Activated gamma-delta T cell treated with anti-CD3 and anti-CD28 coated beads, Interleukin-2, amount 50 U/mL, for 16 hours (primary cell): Measurements from ENCODE around the gene PCDH11Y.
"Not testable (repeated sequence)": the region's sequence is repeated elsewhere in the genome, so short reads cannot be mapped to it uniquely, and the experiment has no call there.

ENCODE experiments used
- DNase-seq: peaks from one replicate; pipeline ENCODE4 v3.0.0-alpha.2; 2020; ENCODE audit warnings: low read depth

The PCDH11Y gene

DNA sequence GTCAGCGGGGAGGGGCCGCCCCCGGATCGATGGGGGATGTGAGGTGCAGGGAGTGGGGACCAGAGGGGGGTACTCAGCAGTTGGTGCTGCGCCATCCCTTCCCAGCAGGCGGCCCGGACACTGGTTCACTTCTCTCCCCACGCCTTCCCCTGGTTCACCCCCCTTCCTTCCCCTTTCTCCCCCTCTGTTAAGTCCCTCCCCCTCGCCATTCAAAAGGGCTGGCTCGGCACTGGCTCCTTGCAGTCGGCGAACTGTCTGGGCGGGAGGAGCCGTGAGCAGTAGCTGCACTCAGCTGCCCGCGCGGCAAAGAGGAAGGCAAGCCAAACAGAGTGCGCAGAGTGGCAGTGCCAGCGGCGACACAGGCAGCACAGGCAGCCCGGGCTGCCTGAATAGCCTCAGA, at the start of gene PCDH11Y:
Gene PCDH11Y, plus strand, starts transcription at position 240 of the 400 bp plus-strand sequence. CDS start 56,804 bp downstream, outside the sequence.
- not testable (repeated sequence) for DNase-seq

DNA sequence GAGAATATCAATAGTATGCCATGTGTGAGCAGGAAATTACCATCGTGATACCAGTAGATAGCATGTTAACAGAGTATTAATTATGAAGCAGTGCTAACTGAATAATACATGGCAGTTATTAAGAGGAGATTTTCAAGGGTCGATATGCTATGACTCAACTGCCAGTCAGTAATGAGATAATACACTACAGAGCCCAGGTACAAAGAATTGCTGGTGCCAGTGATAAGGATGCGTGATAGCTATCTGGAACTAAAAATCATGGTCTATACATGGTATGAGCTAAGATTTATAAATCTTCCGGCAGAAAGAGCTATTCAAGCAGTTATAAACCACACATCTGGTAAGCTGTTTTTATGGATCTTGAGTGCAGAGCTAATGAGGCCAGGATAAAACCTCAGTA, 32.2 kb upstream of the PCDH11Y start:
- DNase-seq = not testable (repeated sequence)

DNA sequence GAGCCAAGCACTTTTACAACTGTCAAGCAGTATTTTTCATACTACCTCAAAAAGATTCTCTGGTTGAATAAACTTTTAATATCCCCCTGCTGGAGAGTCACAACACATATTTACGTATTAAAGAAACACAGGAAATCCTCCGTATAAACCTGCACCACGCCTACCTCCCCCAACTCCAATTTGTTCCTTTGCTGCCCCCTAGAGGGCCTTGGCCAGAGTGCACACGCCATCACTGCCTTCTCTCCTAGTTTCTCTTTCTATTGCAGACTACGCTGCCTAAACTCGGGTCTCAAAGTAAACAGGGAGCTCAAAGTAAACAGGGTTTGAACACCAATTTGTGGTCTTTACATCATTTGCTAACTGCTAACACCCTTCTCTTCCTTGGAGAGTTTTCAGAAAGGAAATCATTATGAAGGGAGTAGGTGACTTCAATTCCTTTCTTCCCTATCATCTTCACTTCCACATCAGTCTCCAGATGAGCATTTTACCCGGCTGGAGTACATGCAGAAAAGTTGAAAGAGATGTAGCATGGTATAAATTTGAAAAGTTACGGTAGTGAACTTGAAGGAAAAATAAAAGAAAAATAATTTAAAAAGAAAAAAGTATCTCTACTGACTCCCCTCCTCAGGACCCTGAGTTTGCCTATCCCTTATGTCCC, 8.2 kb upstream of the PCDH11Y start:
- not testable (repeated sequence) for DNase-seq

GRCh38 chrY:4994892-4995291, 5.2 kb upstream of the PCDH11Y start:
- not testable (repeated sequence) for DNase-seq

GRCh38 chrY:5002476-5003184, 2.5 kb downstream of the PCDH11Y start:
- DNase-seq = not testable (repeated sequence)

- not testable (repeated sequence) for DNase-seq
Measured at GRCh38 chrY:5038972-5039523, 39.0 kb downstream of the PCDH11Y start.

- not testable (repeated sequence) for DNase-seq
Measured at GRCh38 chrY:5083017-5083416, 82.9 kb downstream of the PCDH11Y start.

- not testable (repeated sequence) for DNase-seq
Measured at GRCh38 chrY:5182998-5183397, 182.9 kb downstream of the PCDH11Y start.

DNA sequence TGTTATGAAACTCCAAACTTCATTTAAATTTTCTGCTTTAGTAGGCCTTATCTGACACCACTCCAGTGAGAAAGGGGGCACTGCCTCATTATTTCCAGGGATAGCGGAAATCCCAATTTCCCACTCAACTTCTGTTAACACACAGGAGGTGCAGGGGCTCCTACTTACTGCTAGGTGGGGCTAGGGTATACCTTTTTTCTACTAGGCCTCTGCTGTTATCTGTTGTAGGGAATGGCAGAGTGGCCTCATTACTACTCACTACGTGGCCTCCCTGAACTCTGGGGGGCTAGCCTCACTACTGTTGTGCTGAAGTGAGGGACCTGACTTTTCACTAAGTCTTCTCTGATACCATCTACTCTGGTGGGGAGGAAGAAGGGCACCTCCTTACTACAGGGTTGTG, 215.0 kb downstream of the PCDH11Y start:
- not testable (repeated sequence) for DNase-seq

DNA sequence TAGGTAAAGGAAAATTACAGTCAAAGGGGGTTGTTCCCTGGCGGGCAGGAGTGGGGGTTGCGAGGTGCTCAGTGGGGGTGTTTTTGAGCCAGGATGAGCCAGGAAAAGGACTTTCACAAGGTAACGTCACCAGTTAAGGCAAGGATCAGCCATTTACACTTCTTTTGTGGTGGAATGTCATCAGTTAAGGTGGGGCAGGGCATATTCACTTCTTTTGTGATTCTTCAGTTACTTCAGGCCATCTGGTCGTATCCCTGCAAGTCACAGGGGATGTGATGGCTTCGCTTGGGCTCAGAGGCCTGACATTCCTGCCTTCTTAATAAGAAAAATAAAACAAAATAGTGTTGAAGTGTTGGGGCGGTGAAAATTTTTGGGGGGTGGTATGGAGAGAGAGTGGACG, 324.8 kb downstream of the PCDH11Y start:
- not testable (repeated sequence) for DNase-seq

GRCh38 chrY:5342220-5342619, 342.1 kb downstream of the PCDH11Y start:
- DNase-seq = not testable (repeated sequence)

DNA sequence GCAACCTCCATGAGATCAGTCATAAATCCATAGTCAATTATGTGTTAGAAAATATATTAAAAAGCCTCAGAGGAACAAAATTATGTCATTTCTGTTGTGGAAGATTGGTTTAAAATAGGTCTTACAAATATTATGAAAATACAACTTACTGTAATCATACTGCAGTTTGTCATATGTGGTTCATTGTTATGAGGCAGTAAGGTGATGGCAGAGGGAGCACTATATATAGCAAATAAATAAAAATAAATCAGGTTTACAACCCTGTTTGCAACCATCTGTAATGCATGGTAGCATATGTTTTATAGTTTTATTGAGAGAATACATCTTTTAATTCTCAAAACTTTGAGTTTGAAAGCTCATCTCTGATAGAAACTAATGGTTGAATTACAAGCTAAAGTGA, 543.6 kb downstream of the PCDH11Y start:
- DNase-seq = not testable (repeated sequence)

DNA sequence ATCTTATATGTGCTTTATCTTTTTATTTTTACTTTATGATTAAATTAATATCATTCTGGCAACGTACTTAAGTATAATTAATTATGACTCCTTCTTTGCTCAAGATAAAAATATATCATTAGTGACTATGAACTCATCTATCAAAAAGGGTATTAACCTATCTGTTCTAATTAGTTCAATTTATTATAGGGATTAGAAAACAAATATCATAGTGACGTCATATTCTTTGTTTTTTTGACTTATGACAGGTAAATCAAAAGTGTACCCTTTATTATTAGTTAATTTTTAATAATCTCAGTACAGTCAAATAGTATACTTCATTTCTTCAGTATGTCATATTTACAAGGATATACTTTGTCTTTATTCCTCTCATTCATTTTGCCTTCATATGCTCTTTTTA, 638.5 kb downstream of the PCDH11Y start:
- DNase-seq = not testable (repeated sequence)

- DNase-seq = not testable (repeated sequence)
Measured at GRCh38 chrY:5679265-5679664, 679.2 kb downstream of the PCDH11Y start.

GRCh38 chrY:5708727-5709126, 708.6 kb downstream of the PCDH11Y start:
- DNase-seq = not testable (repeated sequence)

- DNase-seq = not testable (repeated sequence)
Measured at GRCh38 chrY:5709788-5710381, 709.8 kb downstream of the PCDH11Y start.

GRCh38 chrY:5761403-5761802, 761.3 kb downstream of the PCDH11Y start:
- DNase-seq = not testable (repeated sequence)

DNA sequence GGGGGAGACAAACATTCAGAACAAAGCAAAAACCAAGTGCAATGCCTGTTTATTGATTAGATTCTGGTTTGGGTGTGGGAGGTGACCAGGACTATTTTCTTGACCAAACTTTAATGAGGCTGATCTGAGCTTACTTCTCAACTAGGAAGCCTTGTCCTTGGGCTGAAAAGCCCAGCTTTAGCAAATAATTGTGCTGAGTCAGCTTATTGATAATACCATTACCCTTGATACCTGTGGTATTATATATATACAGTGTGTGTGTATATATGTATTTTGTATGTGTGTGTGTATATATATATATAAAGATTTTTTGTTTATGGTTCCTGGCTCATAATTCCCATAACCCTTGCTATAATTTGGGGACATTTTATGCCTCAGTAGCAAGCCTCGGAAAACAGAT, 776.4 kb downstream of the PCDH11Y start:
- DNase-seq = not testable (repeated sequence)
